Testis (tissue), 2 donors: ENCODE data around the gene PLCH2.

Experiments used
- CTCF ChIP-seq, 3 experiments: fragments of 450-650 bp in 2 of 3; fragments of 200-600 bp in 1 of 3; sonication (generic) in 1 of 3; IDR thresholded peaks; one replicate each; pipeline ENCODE4 v1.5.1; 2016 to 2019; ENCODE audit warnings: antibody characterized with exemption in 3 of 3, mild to moderate bottlenecking in 2 of 3, moderate library complexity in 1 of 3
- POLR2A ChIP-seq: fragments of 450-650 bp; IDR thresholded peaks from one replicate; pipeline ENCODE4 v1.6.1; 2017; ENCODE audit warnings: antibody characterized with exemption, mild to moderate bottlenecking, moderate library complexity

- TF ChIP-seq POLR2A = no peak
- TF ChIP-seq CTCF (IDR thresholded peaks at IDR 0.05) = no peak
Measured at GRCh38 chr1:2446394-2446793, 29.7 kb upstream of the PLCH2 start.
